Thymus (tissue), 11 donors: Measurements from ENCODE around the gene TSHZ1. TPM values are rescaled to one million over a fixed set of nuclear protein-coding genes. Genes with fewer than 3 reads are reported as not detected.
A peak's percentile ranks its signal among the peaks of the same experiment; 100 is the strongest.

Experiments
- DNase-seq, 9 donors: peaks; one replicate each; pipeline ENCODE4 v3.0.0-alpha.2; 2013; ENCODE audit warnings: low spot score in 9 of 9, low read depth in 6 of 9, missing footprints in 1 of 9
- H3K27ac ChIP-seq, 2 donors: one replicate each; pipeline ENCODE4 v1.5.1; 2013; ENCODE audit warnings: control low read depth in 1 of 2, low read depth in 1 of 2, low read length in 1 of 2, mild to moderate bottlenecking in 1 of 2, moderate library complexity in 1 of 2
- H3K27me3 ChIP-seq, 2 donors: one replicate each; pipeline ENCODE4 v1.5.1; 2013; ENCODE audit warnings: low read length in 1 of 2; ENCODE audit not compliant: control insufficient read depth in 2 of 2, insufficient read depth in 1 of 2
- H3K36me3 ChIP-seq, 2 donors: one replicate each; pipeline ENCODE4 v1.5.1; 2013; ENCODE audit warnings: low read length in 1 of 2, mild to moderate bottlenecking in 1 of 2, moderate library complexity in 1 of 2; ENCODE audit not compliant: control insufficient read depth in 2 of 2, insufficient read depth in 2 of 2
- H3K4me1 ChIP-seq, 2 donors: one replicate each; pipeline ENCODE4 v1.5.1; 2013; ENCODE audit warnings: low read length in 2 of 2; ENCODE audit not compliant: control insufficient read depth in 2 of 2, insufficient read depth in 2 of 2
- H3K4me3 ChIP-seq, 2 donors: one replicate each; pipeline ENCODE4 v1.5.1; 2013; ENCODE audit warnings: low read length in 2 of 2, control low read depth in 1 of 2, mild to moderate bottlenecking in 1 of 2
- H3K9me3 ChIP-seq, 2 donors: one replicate each; pipeline ENCODE4 v1.5.1; 2013; ENCODE audit warnings: low read length in 1 of 2, mild to moderate bottlenecking in 1 of 2; ENCODE audit not compliant: control insufficient read depth in 2 of 2, insufficient read depth in 1 of 2
- WGBS: extraction: QIAGEN DNeasy Blood & Tissue Kit; methylation state at CpG from one replicate; pipeline ENCODE4 v1.1.7; 2013; 5-methylcytosine and 5-hydroxymethylcytosine counted together
- polyA plus RNA-seq: library from polyadenylated mRNA; stranded (reverse); fragments of 200-250 nt; gene quantifications from one replicate; pipeline ENCODE4 v1.2.3, GENCODE V29; 2013
- total RNA-seq: library from RNA; stranded (reverse); fragments of 120-200 nt; gene quantifications from one replicate; pipeline ENCODE4 v1.2.4, GENCODE V29; 2013
- donor health status: healthy.

The TSHZ1 gene
- total and polyA plus RNA-seq, 2 donors = 7.4 to 10.2 TPM

- peaks cover 24 to 45% of the 10 kb centered on the region in 2 donors for H3K27me3 ChIP-seq
- H3K4me1 ChIP-seq = peaks cover 23 to 41% of the 10 kb centered on the region in 2 donors
- peaks cover 0 to 4% of the 10 kb centered on the region in 2 donors for H3K9me3 ChIP-seq
- peak in 8 of 9 donors; percentile 53 to 85 (median 65) for DNase-seq
- H3K27ac ChIP-seq = peak within 1 kb of the TSS; percentile 86 to 94
- WGBS = under 1% methylated on average over 87 of the region's 88 CpGs
- H3K36me3 ChIP-seq = no peaks in the 10 kb centered on the region
- peak within 1 kb of the TSS; percentile 81 to 94 for H3K4me3 ChIP-seq
Measured at GRCh38 chr18:75209129-75209950, 1.3 kb upstream of the TSHZ1 start, which contains the start of gene PTGR3. Gene PTGR3, minus strand, starts transcription at chr18:75209139. Its CDS starts 81 bp downstream, at chr18:75209058.

GRCh38 chr18:75209951-75210258, 692 bp upstream of the TSHZ1 start:
- Histone ChIP-seq H3K9me3 (peaks cover 0 to 3% of the 10 kb centered on the region in 2 donors), H3K4me1 (peaks cover 18 to 37% of the 10 kb centered on the region in 2 donors), H3K4me3 (peak overlapping the region; percentile 81 to 94), H3K27me3 (peaks cover 20 to 40% of the 10 kb centered on the region in 2 donors), H3K27ac (peak overlapping the region; percentile 86 to 94), H3K36me3 (peaks cover 0 to 3% of the 10 kb centered on the region in 2 donors)
- 2% methylated on average over 8 of the region's 8 CpGs for WGBS
- DNase-seq = no peak

GRCh38 chr18:75211002-75211621, 515 bp downstream of the TSHZ1 start:
- Histone ChIP-seq H3K36me3 (peaks cover 0 to 3% of the 10 kb centered on the region in 2 donors), H3K9me3 (no peaks in the 10 kb centered on the region), H3K4me3 (peak overlapping the region; percentile 81 to 94), H3K4me1 (peaks cover 16 to 30% of the 10 kb centered on the region in 2 donors), H3K27ac (peak overlapping the region; percentile 55 to 86), H3K27me3 (peaks cover 9 to 28% of the 10 kb centered on the region in 2 donors)
- under 1% methylated on average over 64 of the region's 64 CpGs for WGBS
- DNase-seq = peak in 5 of 9 donors; percentile 47 to 78 (median 56)

GRCh38 chr18:75211626-75211952, 992 bp downstream of the TSHZ1 start:
- peaks cover 5 to 23% of the 10 kb centered on the region in 2 donors for H3K27me3 ChIP-seq
- H3K27ac ChIP-seq = peak overlapping the region in 1 of 2 donors; percentile 72
- peaks cover 20 to 32% of the 10 kb centered on the region in 2 donors for H3K4me1 ChIP-seq
- peak overlapping the region in 1 of 2 donors; percentile 94 for H3K4me3 ChIP-seq
- 0% methylated on average over 65 of the region's 66 CpGs for WGBS
- peaks cover 0 to 3% of the 10 kb centered on the region in 2 donors for H3K36me3 ChIP-seq
- peak in 1 of 9 donors; percentile 46 for DNase-seq
- no peaks in the 10 kb centered on the region for H3K9me3 ChIP-seq

- H3K4me1 ChIP-seq = peaks cover 25 to 34% of the 10 kb centered on the region in 2 donors
- H3K4me3 ChIP-seq = peak overlapping the region; percentile 47 to 94
- 5% methylated on average over 38 of the region's 38 CpGs for WGBS
- peak in 1 of 9 donors; percentile 52 for DNase-seq
- H3K36me3 ChIP-seq = peaks cover 0 to 3% of the 10 kb centered on the region in 2 donors
- H3K9me3 ChIP-seq = no peaks in the 10 kb centered on the region
- H3K27me3 ChIP-seq = peaks cover 2 to 17% of the 10 kb centered on the region in 2 donors
- peak overlapping the region in 1 of 2 donors; percentile 72 for H3K27ac ChIP-seq
Measured at GRCh38 chr18:75211953-75212750, 1.6 kb downstream of the TSHZ1 start.

- peaks cover 25 to 30% of the 10 kb centered on the region in 2 donors for H3K4me1 ChIP-seq
- H3K36me3 ChIP-seq = peaks cover 0 to 3% of the 10 kb centered on the region in 2 donors
- DNase-seq = no peak
- WGBS = 86% methylated on average over 5 of the region's 5 CpGs
- H3K27me3 ChIP-seq = peaks cover 0 to 12% of the 10 kb centered on the region in 2 donors
- H3K9me3 ChIP-seq = no peaks in the 10 kb centered on the region
- peak overlapping the region; percentile 47 to 94 for H3K4me3 ChIP-seq
- no peak overlapping the region for H3K27ac ChIP-seq
Measured at GRCh38 chr18:75212751-75213090, 2.1 kb downstream of the TSHZ1 start.

GRCh38 chr18:75213611-75214331, 3.2 kb downstream of the TSHZ1 start:
- peaks cover 0 to 3% of the 10 kb centered on the region in 2 donors for H3K36me3 ChIP-seq
- peak overlapping the region in 1 of 2 donors; percentile 14 for H3K27ac ChIP-seq
- H3K4me3 ChIP-seq = no peak overlapping the region
- 91% methylated on average over 5 of the region's 5 CpGs for WGBS
- peaks cover 27 to 30% of the 10 kb centered on the region in 2 donors for H3K4me1 ChIP-seq
- H3K27me3 ChIP-seq = peaks cover 0 to 1% of the 10 kb centered on the region in 2 donors
- DNase-seq = peak in 1 of 9 donors; percentile 13
- no peaks in the 10 kb centered on the region for H3K9me3 ChIP-seq

GRCh38 chr18:75214332-75214690, 3.7 kb downstream of the TSHZ1 start:
- H3K27me3 ChIP-seq = no peaks in the 10 kb centered on the region
- H3K36me3 ChIP-seq = peaks cover 0 to 3% of the 10 kb centered on the region in 2 donors
- H3K9me3 ChIP-seq = no peaks in the 10 kb centered on the region
- H3K27ac ChIP-seq = peak overlapping the region in 1 of 2 donors; percentile 14
- WGBS = 94% methylated on average over 5 of the region's 5 CpGs
- no peak for DNase-seq
- H3K4me1 ChIP-seq = peaks cover 27 to 30% of the 10 kb centered on the region in 2 donors
- H3K4me3 ChIP-seq = no peak overlapping the region
